NCI-H1930 (cell line): ENCODE data around the gene PBX4.
"Not testable (repeated sequence)": the region's sequence is repeated elsewhere in the genome, so short reads cannot be mapped to it uniquely, and the experiment has no call there.

Experiments
- DNase-seq, 2 experiments: peaks; one replicate each; lab custom pipeline; 2025; lab: John Stamatoyannopoulos, UW

PBX4 gene

GRCh38 chr19:19618219-19619051, at the start of gene PBX4:
Gene PBX4, minus strand, starts transcription at chr19:19618687. Its CDS starts 58 bp downstream, at chr19:19618629.
- peak; percentile 80 to 88 for DNase-seq

GRCh38 chr19:19665420-19665948, 47.0 kb upstream of the PBX4 start:
- not testable (repeated sequence) for DNase-seq

GRCh38 chr19:19663256-19664120, 45.0 kb upstream of the PBX4 start, which contains the start of gene ATP13A1:
Gene ATP13A1, minus strand, starts transcription at chr19:19663676. Its CDS starts 10 bp downstream, at chr19:19663666.
- DNase-seq, result peak; percentile 88 to 91

DNA sequence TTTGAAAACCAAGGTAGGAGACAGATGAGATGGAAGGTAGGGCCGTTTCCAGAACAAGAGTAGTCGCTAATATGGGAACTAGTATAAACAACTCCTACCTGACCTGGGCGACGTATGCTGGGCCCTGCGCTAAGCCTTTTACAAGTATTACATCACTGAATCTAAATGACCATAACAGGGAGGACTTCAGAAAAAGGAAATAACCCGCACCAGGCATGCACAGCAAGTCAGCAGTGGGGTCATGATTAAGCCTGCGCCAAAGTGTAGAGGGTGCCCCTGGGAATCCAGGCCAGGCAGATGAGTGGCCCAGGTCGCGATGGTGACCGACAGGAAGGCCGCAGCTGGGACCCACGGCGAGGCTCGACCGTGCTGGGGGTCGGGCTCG, 44.4 kb upstream of the PBX4 start:
- DNase-seq, result no peak

DNA sequence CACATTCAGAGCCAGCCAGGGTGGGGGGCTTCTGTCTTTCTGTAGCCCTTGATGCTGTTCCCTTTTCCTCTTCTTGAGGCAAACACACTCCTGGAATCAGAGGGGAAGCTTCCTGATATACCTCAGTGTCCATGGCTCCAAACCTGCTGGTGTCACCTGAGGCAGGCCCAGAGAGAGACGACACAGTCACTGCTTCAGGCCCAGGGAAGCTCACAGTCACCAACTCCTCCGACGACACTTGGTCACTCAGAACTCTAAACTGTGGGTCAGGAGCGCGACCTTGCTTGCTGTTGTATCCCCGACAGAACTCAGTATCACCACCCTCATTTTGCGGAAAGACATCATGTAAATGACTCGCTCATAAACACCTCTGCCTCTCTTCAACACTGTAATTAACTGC, 43.9 kb upstream of the PBX4 start:
- DNase-seq, result no peak

GRCh38 chr19:19661675-19662251, 43.3 kb upstream of the PBX4 start:
- DNase-seq, result no peak

DNA sequence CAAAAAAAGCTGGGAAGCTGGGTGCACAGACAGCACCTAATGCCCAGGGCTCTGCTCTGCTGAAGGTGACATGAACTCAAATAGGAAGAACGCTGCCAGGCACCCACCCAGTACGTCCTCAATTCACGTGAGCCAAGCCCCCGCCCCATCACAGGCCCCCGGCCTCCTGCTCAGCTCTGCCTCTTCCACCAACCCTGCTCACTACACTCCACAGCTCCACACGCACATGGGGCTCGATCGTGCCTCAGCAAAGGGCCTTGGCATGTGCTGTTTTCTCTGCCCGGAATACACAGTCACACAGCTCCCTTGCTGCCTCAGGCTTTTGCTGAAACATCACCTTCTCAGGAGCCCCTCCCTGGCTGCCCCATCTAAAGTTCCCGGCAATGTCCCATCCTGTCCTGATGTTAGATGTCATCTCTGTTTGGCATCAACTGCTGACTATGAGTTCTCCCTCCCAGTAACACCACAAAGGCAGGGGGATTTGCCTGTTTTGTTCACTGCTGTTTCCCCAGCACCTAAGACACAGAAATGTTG, 42.7 kb upstream of the PBX4 start:
- no peak for DNase-seq

DNA sequence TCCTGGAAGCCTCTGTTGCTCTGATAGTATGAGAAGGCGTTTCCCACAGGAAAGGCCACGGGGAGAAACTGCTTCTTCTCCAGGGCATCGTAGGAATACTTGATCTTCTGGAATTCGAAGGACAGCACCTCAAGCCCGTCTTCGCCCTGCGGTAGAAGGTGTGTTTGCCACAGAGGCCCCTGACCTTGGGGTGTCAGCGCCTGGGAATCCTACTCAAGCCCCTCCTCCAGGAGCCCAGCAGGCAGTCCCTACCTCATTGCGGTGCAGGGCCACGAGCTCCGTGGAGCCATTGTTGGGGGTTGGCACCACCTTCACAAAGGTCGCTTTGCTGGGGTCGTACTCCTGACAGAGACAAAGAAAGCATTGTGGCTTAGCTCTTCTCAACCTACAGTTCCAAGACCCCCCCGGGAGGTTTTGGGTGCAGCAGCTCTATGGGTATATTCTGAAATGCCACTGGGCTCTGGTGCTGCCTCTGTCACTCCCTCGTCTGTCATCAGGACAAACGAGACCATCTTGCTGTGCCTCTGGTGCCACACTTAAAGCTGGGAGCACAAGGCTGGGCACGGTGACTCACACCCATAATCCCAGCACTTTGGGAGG, 41.3 kb upstream of the PBX4 start:
- DNase-seq, result no peak

GRCh38 chr19:19657397-19657783, 38.9 kb upstream of the PBX4 start:
- no peak for DNase-seq

- no peak for DNase-seq
These were observed 38.2 kb upstream of the PBX4 start for GRCh38 chr19:19656451-19657396.

DNA sequence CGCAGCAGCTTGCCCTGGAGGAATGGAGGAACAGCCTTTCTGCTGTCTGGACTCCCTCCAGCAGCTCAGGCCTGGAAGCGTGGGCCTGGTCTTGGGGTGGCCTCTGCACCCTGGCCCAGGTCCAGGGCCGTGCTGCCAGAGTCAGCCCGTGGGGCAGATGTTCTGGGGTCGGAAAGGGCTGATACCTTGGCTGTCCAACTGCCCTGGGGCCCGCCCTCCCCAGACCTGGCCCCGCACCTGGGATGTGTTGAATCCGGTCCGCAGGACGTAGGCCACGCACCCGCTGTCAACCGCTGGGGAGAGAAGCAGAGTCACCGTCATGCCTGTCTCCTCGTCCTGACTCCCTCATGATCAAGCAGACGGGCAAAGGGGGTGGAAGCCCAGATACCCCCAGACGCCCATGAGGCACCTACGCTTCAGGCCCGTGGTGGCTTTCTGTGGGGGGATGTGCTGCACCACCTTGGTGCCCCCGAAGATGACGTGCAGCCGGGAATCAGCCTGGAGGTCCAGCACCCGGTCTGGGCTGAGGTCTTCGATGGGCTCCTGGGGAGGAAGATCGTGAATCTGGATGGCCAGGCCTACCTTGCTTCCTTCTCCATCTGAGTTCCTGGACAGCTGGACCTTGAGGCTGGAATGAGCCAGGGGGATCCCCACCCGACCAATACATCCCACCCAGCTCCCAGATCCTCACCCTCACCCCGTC, 37.3 kb upstream of the PBX4 start:
- DNase-seq, result no peak

DNA sequence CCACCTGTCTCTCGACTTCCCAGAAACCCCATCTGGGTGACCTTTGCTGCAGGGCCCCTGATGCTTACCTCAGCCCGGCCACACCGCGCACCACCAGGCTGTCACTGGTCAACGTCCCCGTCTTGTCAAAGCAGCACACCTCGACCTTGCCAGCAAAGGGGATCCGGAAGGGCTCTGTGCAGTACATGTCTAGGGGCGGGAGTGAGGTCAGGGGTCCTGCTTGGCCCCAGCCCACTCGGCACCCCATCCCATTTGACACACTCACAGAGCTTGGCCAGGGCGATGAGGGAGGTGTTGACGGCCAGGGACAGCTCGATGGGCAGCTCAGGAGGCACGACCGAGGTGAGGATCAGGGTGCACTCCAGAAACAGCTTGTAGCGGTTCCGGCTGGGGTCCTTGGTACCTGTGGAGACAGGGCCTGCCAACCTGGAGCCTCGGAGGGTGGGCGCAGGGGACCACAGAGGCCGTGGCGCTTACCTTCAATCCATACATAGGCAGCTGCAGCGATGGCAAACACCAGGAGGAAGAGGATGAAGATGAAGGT, 36.6 kb upstream of the PBX4 start:
- no peak for DNase-seq

DNA sequence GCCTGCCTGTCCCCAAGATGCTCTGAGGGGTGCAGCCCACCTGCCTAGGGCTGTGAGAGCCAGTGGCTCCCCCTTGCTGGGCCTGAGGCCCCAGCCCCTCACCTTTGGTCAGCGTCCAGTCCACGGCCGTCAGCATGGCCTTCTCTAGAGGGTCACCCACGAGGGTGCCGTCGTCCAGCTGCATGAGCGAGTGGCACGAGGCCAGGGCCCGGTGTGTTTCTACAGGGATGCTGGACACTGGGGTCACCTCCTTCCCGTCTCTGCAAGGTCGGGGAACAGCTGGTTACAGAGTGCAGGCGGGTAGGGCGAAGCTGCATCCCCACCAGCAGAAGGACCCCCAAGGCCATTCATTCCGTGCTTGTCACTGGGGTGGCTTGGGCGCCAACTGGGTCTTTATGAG, 36.0 kb upstream of the PBX4 start:
- no peak for DNase-seq

- DNase-seq, result no peak
These were observed 35.2 kb upstream of the PBX4 start for GRCh38 chr19:19653597-19654147.

DNA sequence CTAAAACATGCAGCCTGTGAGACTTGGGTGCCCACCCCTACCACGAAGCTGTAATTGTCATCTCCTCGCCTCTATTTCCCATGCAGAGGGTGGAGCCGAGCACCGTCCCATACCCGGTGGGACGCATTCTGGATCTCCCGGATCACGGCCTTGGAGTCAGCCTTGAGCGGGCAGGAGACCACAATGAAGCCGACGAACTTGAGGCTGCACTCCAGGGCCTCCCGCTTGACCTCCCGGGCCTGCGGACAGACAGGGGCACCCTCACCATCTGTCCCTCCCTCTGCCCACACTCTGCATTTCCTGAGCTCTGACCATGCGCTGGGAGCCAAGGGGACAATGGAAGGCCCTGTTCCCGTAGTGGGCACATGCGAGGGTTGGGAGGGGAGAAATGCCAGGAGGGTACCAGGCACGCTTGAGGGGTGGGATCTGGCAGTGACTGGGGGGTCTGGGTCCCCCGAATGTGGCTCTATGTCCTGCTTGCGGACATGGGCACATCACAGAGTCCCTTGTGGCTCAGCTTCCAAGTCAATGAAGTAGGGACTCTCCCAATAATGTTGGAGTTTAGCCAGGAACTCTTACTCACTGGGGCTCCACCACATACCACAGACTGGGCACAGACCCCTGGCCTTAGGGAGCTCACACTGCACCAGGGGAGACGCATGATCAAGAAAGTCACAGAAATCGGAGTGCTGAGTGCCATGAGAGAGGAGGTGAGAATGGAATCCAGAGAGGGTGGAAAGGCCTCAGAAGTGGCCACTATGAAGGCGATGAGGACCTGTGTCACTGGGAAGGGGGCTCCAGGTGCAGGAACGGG, 34.2 kb upstream of the PBX4 start:
- DNase-seq, result no peak

DNA sequence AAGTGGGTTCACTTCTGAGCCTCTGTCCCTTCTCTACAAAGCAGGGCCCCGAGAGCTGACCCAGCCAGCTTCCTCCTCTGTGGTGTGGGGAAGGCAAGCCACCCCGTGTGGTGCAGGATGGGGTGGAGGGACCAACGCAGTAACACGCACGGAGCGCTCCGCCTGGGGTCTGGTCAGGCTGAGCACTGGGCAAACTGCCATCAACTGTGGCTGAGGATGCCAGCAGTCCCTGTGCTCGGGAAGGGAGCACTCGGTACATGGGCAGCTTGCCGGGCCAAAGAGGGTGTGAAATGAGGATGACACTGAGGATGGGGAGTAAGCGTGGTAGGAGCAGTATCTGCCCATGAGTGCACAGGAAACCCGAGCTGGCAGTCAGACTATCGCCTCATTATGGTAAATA, 32.6 kb upstream of the PBX4 start:
- no peak for DNase-seq

DNA sequence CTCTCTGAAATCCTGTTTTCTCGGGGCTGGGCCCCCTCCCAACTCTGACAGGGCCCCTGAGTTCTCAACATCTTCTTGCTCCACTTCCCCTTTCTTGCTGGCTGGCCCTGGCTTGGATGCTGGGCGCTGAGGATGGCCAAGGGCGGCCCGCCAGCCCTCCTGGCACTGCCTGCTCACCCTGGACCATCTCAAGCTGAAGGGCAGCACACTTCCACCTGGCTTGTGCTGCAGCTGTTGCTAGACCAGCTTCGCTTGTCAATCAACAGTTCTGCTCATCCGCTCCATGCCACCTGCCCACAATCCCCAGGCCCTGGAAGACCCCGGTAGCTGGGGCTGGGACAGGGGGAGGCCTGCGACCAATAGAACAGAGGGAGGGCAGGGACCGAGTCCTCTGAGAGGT, 31.8 kb upstream of the PBX4 start:
- no peak for DNase-seq

GRCh38 chr19:19649580-19649995, 31.1 kb upstream of the PBX4 start:
- DNase-seq, result no peak
